AG09309 (cell line): ENCODE results near the gene RAB5B.

Experiments
- DNase-seq: peaks from one replicate; pipeline ENCODE4 v3.0.0-alpha.2; 2010; ENCODE audit warnings: low read depth
- H3K4me3 ChIP-seq: 2 replicates; pipeline ENCODE4 v1.5.1; 2011; ENCODE audit warnings: mild to moderate bottlenecking, low read depth, low read length, moderate library complexity; ENCODE audit not compliant: control insufficient read depth
- TF ChIP-seq, protein P1 (sequence below): IDR thresholded peaks from 2 replicates; pipeline ENCODE4 v1.5.1; 2011; ENCODE audit warnings: mild to moderate bottlenecking, low read depth, low read length, inconsistent platforms; ENCODE audit not compliant: insufficient read depth, control insufficient read depth; ENCODE audit errors: missing control alignments

The RAB5B gene

DNA sequence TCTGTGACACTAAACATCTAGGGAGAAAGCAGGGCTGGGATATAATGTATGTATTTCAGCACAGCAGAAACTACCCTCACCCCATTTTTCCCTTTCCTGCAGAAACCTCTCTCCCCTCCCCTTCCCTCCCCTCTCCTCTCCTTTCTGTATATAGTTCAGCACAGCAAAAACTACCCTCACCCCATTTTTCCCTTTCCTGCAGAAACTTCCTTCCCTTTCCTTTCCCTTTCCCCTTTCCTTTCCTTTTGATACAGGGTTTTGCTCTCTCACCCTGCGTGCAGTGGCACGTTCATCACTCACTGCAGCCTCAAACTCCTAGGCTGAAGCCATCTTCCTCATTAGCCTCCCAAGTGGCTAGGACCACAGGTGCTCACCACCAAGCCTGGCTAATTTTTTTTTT is 10.1 kb upstream of the RAB5B start:
- TF ChIP-seq, protein P1, sequence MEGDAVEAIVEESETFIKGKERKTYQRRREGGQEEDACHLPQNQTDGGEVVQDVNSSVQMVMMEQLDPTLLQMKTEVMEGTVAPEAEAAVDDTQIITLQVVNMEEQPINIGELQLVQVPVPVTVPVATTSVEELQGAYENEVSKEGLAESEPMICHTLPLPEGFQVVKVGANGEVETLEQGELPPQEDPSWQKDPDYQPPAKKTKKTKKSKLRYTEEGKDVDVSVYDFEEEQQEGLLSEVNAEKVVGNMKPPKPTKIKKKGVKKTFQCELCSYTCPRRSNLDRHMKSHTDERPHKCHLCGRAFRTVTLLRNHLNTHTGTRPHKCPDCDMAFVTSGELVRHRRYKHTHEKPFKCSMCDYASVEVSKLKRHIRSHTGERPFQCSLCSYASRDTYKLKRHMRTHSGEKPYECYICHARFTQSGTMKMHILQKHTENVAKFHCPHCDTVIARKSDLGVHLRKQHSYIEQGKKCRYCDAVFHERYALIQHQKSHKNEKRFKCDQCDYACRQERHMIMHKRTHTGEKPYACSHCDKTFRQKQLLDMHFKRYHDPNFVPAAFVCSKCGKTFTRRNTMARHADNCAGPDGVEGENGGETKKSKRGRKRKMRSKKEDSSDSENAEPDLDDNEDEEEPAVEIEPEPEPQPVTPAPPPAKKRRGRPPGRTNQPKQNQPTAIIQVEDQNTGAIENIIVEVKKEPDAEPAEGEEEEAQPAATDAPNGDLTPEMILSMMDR = no peak

DNA sequence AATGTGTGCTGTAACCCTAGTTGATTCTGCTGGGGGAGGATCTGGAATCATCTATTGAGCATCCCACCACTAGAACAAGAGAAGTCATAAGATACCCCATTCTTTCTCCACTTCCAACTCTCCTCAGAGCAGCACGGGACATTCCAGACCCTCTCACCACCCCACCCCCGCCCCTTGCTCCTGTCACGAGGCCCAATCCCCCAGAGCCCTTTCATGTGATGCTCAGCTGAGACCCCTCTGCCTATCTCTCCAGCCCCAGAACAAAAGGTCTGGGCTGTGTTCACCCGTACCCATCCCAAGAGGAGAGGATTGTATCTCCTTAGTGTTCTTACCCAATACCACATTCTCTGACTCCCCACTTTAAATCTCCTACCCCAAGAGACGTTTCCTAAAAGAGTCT is 8.6 kb upstream of the RAB5B start:
- H3K4me3 ChIP-seq = no peak overlapping the region
- DNase-seq = no peak
- TF ChIP-seq, protein P1 = no peak

More for the DNA sequence above, 10.1 kb upstream of the RAB5B start:
- no peak for DNase-seq
- no peak overlapping the region for H3K4me3 ChIP-seq

DNA sequence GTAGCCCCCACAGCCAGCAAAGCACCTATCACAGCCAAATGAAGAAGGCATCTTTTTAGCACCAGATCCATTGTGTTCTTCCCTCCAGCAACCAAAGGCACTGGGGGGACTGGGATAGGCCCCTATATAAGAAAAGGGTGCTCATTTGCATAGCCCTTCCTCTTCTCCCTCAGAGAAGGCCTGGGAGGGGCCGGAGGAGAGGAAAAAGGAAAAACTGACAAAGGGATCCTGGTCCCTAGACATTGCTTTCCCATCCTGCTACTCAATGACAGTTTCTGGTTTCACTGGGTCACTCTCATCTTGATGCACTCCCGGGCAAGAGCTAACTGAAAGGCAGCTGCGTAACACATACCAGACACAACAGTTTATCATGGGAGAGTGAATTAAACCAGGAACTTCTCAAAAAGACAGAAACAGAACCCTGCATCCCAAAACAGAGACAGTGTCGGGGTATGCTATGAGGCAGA is 7.9 kb upstream of the RAB5B start, which contains the start of gene PMEL:
PMEL (minus strand) TSS at position 102 of the 467 bp plus-strand sequence; CDS start at position 71, 31 bp downstream.
- no peak for DNase-seq
- TF ChIP-seq, protein P1 = no peak
- peak within 1 kb of the TSS; percentile 81 for H3K4me3 ChIP-seq

DNA sequence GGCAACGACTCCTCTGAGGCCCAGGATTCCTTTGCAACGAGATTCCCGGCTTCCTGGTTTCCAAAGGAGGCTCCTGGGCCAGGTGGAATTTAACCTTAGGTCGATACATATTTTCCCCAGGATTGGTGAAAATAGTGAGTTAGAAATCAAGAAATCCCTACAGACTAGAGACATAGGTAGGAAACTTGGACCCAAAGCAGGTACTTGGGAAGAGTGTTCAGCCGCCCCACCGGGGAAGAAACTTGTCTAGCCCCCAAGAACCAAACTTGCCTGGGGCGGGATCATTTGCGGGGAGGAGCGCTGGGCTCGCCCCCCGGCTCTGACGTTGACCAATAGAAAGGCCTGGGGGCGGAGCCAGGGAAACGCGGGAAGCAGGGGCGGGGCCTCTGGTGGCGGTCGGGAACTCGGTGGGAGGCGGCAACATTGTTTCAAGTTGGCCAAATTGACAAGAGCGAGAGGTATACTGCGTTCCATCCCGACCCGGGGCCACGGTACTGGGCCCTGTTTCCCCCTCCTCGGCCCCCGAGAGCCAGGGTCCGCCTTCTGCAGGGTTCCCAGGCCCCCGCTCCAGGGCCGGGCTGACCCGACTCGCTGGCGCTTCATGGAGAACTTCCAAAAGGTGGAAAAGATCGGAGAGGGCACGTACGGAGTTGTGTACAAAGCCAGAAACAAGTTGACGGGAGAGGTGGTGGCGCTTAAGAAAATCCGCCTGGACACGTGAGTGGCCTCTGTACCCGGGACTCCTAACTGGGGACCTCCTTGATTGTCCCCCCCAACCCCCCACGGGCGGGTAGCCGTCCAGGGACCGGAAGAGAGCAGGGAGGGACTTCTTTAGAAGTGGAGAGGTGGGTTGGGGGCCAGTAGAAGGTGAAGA is 7.2 kb upstream of the RAB5B start, which contains the start of gene CDK2:
CDK2 (plus strand) TSS at position 423 of the 874 bp plus-strand sequence; CDS start at position 602, 179 bp downstream.
- no peak for DNase-seq
- TF ChIP-seq, protein P1 = no peak
- peak within 1 kb of the TSS; percentile 81 for H3K4me3 ChIP-seq

DNA sequence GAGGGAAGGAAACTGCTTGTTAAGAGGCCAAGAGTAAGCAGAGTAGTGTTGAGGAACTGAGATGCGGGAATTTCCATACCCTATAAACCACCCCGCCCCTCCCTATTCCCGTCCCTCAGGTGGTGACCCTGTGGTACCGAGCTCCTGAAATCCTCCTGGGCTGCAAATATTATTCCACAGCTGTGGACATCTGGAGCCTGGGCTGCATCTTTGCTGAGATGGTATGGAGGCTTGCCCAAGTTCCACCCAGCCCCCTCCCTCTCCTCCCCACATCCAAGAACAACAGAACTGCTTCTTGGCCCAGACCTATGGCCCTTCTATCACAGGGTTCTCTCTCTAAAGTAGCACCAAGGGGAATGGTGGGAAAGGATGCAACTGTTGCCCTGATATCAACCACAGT is 4.5 kb upstream of the RAB5B start:
- no peak overlapping the region for H3K4me3 ChIP-seq
- TF ChIP-seq, protein P1 = no peak
- DNase-seq = no peak

DNA sequence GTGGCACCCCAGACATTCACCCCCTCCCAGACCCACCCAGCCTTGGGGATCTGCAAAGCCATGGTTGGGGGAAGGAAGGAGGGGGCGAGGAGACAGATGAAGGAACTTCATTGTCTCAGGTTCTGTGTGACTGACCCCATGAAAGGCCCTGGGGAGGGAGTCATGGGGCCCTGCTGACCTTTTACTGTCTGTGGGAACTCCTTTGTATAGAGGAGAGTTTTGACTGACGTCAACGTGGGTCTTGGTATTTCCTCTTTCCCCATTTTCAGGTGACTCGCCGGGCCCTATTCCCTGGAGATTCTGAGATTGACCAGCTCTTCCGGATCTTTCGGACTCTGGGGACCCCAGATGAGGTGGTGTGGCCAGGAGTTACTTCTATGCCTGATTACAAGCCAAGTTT is 3.1 kb upstream of the RAB5B start:
- H3K4me3 ChIP-seq = no peak overlapping the region
- TF ChIP-seq, protein P1 = no peak
- no peak for DNase-seq

DNA sequence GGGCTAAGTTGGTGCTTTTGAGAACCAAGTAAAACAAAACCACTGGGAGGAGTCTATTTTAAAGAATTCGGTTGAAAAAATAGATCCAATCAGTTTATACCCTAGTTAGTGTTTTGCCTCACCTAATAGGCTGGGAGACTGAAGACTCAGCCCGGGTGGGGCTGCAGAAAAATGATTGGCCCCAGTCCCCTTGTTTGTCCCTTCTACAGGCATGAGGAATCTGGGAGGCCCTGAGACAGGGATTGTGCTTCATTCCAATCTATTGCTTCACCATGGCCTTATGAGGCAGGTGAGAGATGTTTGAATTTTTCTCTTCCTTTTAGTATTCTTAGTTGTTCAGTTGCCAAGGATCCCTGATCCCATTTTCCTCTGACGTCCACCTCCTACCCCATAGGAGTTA is 1.8 kb upstream of the RAB5B start:
- TF ChIP-seq, protein P1 = no peak
- no peak overlapping the region for H3K4me3 ChIP-seq
- DNase-seq = no peak
